ENCODE data around the gene AZIN2.

AZIN2 gene

GRCh38 chr1:33137800-33138199 lies 56.8 kb downstream of the AZIN2 start:
- no peak for TF ChIP-seq CTCF (conservative IDR thresholded peaks at IDR 0.05)
- no peak overlapping the region for H3K27ac ChIP-seq

- TF ChIP-seq CTCF (conservative IDR thresholded peaks at IDR 0.05): 0 out of 2 replicates have a peak, but pooled peaks have one; percentile 12
- H3K27ac ChIP-seq: no peak overlapping the region
Observed at GRCh38 chr1:33140153-33141149, 59.5 kb downstream of the AZIN2 start.

- TF ChIP-seq CTCF (conservative IDR thresholded peaks at IDR 0.05): no peak
Observed at GRCh38 chr1:33141216-33141615, 60.3 kb downstream of the AZIN2 start.

GRCh38 chr1:33141781-33142180 lies 60.8 kb downstream of the AZIN2 start:
- H3K27ac ChIP-seq: no peak overlapping the region
- TF ChIP-seq CTCF (conservative IDR thresholded peaks at IDR 0.05): no peak

More at GRCh38 chr1:33141216-33141615, 60.3 kb downstream of the AZIN2 start:
- H3K27ac ChIP-seq: no peak overlapping the region

- no peak for TF ChIP-seq CTCF (conservative IDR thresholded peaks at IDR 0.05)
- no peak overlapping the region for H3K27ac ChIP-seq
Observed at GRCh38 chr1:33142483-33143064, 61.6 kb downstream of the AZIN2 start.

GRCh38 chr1:33143176-33143575 lies 62.2 kb downstream of the AZIN2 start:
- H3K27ac ChIP-seq: no peak overlapping the region
- no peak for TF ChIP-seq CTCF (conservative IDR thresholded peaks at IDR 0.05)

GRCh38 chr1:33143698-33144097 lies 62.7 kb downstream of the AZIN2 start:
- H3K27ac ChIP-seq: no peak overlapping the region
- TF ChIP-seq CTCF (conservative IDR thresholded peaks at IDR 0.05): no peak

All from VCaP (cell line).